ENCODE measurements around the gene ZBED2. TPM values are rescaled to one million over a fixed set of nuclear protein-coding genes. Genes with fewer than 3 reads are reported as not detected.

ZBED2 gene
- total RNA-seq, 2 donors from 2014 or later, result not detected

DNA sequence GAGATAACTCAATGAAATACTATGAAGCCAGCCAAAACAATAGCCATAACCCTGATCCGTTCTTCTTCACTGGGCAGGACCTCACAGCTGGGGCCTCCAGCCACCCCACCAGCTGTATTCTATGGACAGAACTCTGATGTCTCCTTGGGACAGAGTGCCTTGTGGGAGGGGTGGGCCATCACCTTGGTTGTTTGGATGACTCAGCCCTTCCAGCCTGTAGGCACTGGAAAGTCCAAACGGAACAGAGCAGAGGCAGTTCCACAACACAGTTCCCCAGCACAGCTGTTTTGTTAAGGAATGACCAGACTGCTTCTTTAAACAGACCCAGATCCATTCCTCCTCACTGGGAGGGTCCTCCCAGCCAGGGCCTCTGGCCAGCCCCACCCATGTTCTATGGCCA is 31.9 kb upstream of the ZBED2 start:
- ATAC-seq, result no peak
- TF ChIP-seq, protein P1, sequence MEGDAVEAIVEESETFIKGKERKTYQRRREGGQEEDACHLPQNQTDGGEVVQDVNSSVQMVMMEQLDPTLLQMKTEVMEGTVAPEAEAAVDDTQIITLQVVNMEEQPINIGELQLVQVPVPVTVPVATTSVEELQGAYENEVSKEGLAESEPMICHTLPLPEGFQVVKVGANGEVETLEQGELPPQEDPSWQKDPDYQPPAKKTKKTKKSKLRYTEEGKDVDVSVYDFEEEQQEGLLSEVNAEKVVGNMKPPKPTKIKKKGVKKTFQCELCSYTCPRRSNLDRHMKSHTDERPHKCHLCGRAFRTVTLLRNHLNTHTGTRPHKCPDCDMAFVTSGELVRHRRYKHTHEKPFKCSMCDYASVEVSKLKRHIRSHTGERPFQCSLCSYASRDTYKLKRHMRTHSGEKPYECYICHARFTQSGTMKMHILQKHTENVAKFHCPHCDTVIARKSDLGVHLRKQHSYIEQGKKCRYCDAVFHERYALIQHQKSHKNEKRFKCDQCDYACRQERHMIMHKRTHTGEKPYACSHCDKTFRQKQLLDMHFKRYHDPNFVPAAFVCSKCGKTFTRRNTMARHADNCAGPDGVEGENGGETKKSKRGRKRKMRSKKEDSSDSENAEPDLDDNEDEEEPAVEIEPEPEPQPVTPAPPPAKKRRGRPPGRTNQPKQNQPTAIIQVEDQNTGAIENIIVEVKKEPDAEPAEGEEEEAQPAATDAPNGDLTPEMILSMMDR (IDR thresholded peaks at IDR 0.05), result no peak
- TF ChIP-seq POLR2A (IDR thresholded peaks at IDR 0.05), result no peak
- H3K36me3 ChIP-seq (replicated peaks in 1 of 2; ENCODE audit: insufficient read depth in 1 of 2, low read depth in 2 of 2), result no peaks in the 10 kb centered on the region
- DNase-seq, result no peak
- 70 to 92% methylated on average over 1 to 2 of the region's 2 CpGs for WGBS, 2 donors
- H3K27me3 ChIP-seq, result no peaks in the 10 kb centered on the region
- H3K4me3 ChIP-seq, result no peak overlapping the region
- no peaks in the 10 kb centered on the region for H3K4me1 ChIP-seq
- intact Hi-C loops (cut with DNase I), result no loop called here
- H3K9me3 ChIP-seq, result no peaks in the 10 kb centered on the region
- no peak overlapping the region for H3K27ac ChIP-seq

DNA sequence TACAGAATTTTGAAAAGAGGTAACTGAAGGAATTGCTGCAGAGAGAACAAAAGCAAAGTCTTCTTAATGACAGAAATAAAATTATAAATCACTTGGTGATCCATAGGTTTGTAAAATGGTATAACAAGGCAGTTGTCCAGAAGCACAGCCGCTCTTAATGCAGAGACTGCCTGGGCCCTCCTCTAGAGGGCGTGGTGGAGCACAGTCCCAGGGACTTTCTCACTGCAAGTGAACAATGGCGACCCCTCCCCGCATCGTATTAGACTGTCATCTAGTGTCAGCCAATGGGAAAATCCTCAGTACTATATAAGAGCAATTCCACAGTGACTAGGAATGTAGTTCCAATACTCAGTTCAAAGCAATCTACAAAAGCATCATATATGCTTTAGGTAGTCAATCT is 26.4 kb upstream of the ZBED2 start:
- WGBS, 2 donors, result 69% methylated on average over 5 of the region's 5 CpGs
- intact Hi-C loops (cut with DNase I), result no loop called here

DNA sequence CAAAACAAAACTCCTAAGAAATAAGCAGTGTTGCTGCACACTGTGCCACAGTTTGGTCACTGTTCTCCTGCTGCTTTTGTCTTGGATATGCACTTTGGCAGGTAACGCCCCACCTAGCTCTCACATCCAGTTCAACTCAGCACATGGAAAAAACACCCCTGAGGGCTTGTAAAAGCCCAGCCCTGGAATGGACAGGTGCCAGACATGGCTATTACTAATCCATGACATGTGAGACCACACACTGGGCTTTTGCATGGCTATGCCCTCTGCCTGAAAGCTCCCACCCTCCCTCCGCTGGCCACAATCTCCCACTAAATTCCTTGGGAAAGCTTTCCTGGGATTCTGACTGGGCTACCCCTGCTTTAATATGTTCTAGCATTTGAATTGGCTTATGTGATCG is 24.7 kb upstream of the ZBED2 start:
- intact Hi-C loops (cut with DNase I), result no loop called here
- Histone ChIP-seq H3K4me3 (no peak overlapping the region), H3K9me3 (no peaks in the 10 kb centered on the region), H3K27ac (no peak overlapping the region), H3K36me3 (replicated peaks in 1 of 2; ENCODE audit: insufficient read depth in 1 of 2, low read depth in 2 of 2) (no peaks in the 10 kb centered on the region), H3K27me3 (no peaks in the 10 kb centered on the region), H3K4me1 (no peaks in the 10 kb centered on the region)
- ATAC-seq (no peak), DNase-seq (no peak)
- TF ChIP-seq, protein P1 (IDR thresholded peaks at IDR 0.05), result no peak
- TF ChIP-seq POLR2A (IDR thresholded peaks at IDR 0.05), result no peak
- 67 to 82% methylated on average over 3 of the region's 3 CpGs for WGBS, 2 donors

More for the DNA sequence above, 26.4 kb upstream of the ZBED2 start:
- no peak overlapping the region for H3K27ac ChIP-seq
- ATAC-seq, result no peak
- H3K9me3 ChIP-seq, result no peaks in the 10 kb centered on the region
- no peak overlapping the region for H3K4me3 ChIP-seq
- no peaks in the 10 kb centered on the region for H3K36me3 ChIP-seq (replicated peaks in 1 of 2; ENCODE audit: insufficient read depth in 1 of 2, low read depth in 2 of 2)
- H3K27me3 ChIP-seq, result no peaks in the 10 kb centered on the region
- no peak for DNase-seq
- no peaks in the 10 kb centered on the region for H3K4me1 ChIP-seq
- no peak for TF ChIP-seq POLR2A (IDR thresholded peaks at IDR 0.05)
- TF ChIP-seq, protein P1 (IDR thresholded peaks at IDR 0.05), result no peak

DNA sequence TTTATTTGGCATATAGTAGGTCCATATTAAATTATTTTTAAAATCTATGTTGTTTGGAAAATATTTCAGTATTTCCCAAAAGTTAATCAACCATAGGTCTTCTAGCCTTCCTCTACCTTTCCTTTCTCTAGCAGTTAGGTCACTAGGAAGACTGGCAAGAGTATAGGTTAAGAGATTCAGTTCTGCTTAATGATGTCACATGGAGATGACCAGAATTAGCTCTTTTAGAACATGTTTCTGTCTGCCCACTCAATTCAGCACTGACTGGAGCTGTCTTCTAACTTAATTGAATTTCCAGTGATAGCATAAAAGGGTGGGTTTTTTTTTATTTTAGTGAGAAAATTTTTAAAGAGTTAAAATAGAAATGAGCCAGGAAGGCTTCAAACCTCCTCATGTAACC is 23.8 kb upstream of the ZBED2 start:
- Histone ChIP-seq H3K9me3 (no peaks in the 10 kb centered on the region), H3K4me1 (no peaks in the 10 kb centered on the region), H3K36me3 (replicated peaks in 1 of 2; ENCODE audit: insufficient read depth in 1 of 2, low read depth in 2 of 2) (no peaks in the 10 kb centered on the region), H3K4me3 (no peak overlapping the region), H3K27ac (no peak overlapping the region), H3K27me3 (no peaks in the 10 kb centered on the region)
- DNase-seq (no peak), ATAC-seq (no peak)
- intact Hi-C loops (cut with DNase I), result no loop called here
- TF ChIP-seq, protein P1 (IDR thresholded peaks at IDR 0.05), result no peak
- TF ChIP-seq POLR2A (IDR thresholded peaks at IDR 0.05), result no peak

DNA sequence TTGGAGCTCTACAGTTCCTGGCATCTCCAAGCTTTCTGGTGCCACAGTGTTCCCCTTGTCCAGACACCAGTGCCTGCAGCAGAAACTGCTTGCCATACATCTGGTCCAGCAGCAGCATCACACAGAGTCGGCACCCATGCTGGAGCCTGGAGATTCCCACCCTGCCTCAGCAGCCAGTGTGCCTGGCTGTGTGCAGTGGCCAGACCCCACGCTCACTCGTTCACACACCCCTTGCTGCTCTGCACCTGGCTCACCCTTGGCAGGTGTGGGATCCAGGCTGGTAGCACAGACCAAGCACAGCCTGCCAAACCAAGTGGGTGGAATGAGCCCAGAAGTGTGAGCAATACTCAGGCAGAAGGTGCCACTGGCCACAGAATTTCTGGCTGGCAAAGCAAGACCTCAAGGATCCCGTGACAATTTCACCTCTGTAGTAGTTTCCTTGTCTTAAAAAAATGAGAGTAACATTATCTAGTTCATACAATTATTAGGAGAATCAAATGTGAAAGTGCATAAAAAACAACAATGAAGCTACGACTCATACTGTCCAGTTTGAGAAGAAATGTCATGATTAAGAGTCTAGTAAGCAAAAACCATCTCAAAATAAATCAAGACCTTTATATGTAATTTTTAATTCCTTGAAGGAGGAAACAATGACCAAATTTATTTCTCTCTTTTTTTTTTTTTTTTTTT is 22.9 kb upstream of the ZBED2 start:
- H3K4me1 ChIP-seq, result no peaks in the 10 kb centered on the region
- H3K27ac ChIP-seq, result no peak overlapping the region
- intact Hi-C loops (cut with DNase I), result no loop called here
- H3K9me3 ChIP-seq, result no peaks in the 10 kb centered on the region
- 90 to 91% methylated on average over 2 to 5 of the region's 5 CpGs for WGBS, 2 donors
- H3K4me3 ChIP-seq, result no peak overlapping the region
- ATAC-seq (no peak), DNase-seq (no peak)
- no peaks in the 10 kb centered on the region for H3K27me3 ChIP-seq
- no peaks in the 10 kb centered on the region for H3K36me3 ChIP-seq (replicated peaks in 1 of 2; ENCODE audit: insufficient read depth in 1 of 2, low read depth in 2 of 2)
- TF ChIP-seq POLR2A (IDR thresholded peaks at IDR 0.05), result no peak
- TF ChIP-seq, protein P1 (IDR thresholded peaks at IDR 0.05), result no peak

Data from body of pancreas (tissue), 4 donors.